Endothelial cell of umbilical vein (primary cell): ENCODE measurements around the gene ARV1.

ENCODE experiments used
- CTCF ChIP-seq, 2 donors: IDR thresholded peaks; 1 replicate in 1 of 2; 2 replicates in 1 of 2; pipeline ENCODE4 v1.5.1; 2011; ENCODE audit warnings: low read length in 2 of 2, mild to moderate bottlenecking in 2 of 2, moderate library complexity in 2 of 2, control low read depth in 1 of 2, inconsistent platforms in 1 of 2, low read depth in 1 of 2; ENCODE audit not compliant: insufficient read depth in 1 of 2; ENCODE audit errors: extremely low read depth in 1 of 2
- POLR2A ChIP-seq: IDR thresholded peaks from 2 replicates; pipeline ENCODE4 v1.6.1; 2012; ENCODE audit warnings: low read depth, mild to moderate bottlenecking, control low read depth, low read length

- TF ChIP-seq POLR2A (no peak), CTCF (IDR thresholded peaks at IDR 0.05; ENCODE audit: extremely low read depth in 1 of 2, insufficient read depth in 1 of 2, low read depth in 1 of 2, low read length in 2 of 2) (no peak)
Observed at GRCh38 chr1:230985711-230986110, 6.8 kb downstream of the ARV1 start.
